ENCODE measurements around the gene ZNF442. TPM values are rescaled to one million over a fixed set of nuclear protein-coding genes. Genes with fewer than 3 reads are reported as not detected.

The ZNF442 gene
- total RNA-seq (2.3 and 5.1 TPM in 2 replicates), polyA plus RNA-seq (0.81 and 1.2 TPM in 2 replicates), polyA minus RNA-seq (ENCODE audit: low replicate concordance) (0.11 TPM in 1 of 2 replicates, not detected in the other)
- 0.46 and 0.58 TPM in 2 replicates for polyA plus RNA-seq (2012)

DNA sequence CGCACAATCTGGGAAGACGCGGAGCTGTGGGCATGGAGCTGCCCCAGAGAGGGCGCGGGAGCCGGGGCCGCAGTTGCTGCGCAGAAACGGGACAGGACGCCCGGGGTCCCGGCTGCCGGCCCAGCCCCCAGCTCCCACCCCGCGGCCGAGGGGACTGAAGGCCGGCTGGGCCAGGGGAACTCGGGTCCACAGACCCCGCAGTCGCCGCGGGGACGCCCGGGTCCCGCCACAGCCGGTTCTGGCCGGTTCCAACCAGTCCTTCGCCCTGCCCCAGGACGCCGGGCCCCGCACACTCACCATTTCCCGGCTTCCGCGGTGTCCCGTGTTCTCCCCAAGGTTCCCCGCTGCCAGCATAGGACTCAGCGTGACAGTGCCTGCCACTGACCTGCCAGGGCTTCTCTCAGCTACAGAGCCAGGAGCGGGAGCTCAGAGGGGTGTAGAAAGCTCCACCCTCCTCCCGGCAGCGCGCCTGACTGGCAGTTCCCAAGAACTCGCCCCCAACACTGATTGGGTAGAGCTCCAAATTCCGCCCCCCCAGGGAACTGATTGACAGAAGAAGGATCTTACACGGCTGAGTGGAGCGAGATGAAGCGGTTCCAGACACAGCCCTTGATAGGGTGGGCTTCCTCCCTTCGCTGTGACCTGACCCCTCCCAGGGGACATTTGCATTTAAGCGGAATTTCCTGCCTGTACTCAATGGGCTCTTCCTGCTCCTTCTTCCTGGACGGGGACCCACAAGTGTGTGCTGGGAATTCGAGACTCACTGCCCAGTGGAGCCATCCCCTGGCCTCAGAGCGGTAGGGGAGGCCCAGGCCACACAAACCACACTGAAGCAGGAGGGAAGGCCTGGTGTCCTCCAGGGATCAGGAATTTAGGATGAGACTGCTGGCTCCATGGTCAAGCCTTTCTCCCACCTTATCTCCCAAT lies at the start of gene ZNF442:
TSS of gene ZNF442 (minus strand) at position 448 of the 927 bp plus-strand sequence. CDS start 2,052 bp downstream, outside the sequence.
- Histone ChIP-seq H3K9me3 (ENCODE audit: control insufficient read depth, insufficient read depth, low read depth, low read length) (no peaks in the 10 kb centered on the region), H2AFZ (ENCODE audit: low read length) (peak within 1 kb of the TSS; percentile 86), H4K20me1 (ENCODE audit: control insufficient read depth, extremely low read depth, insufficient read depth, low read length) (no peaks in the 10 kb centered on the region), H3K27me3 (ENCODE audit: control insufficient read depth, insufficient read depth, low read length) (no peaks in the 10 kb centered on the region), H3K4me3 (replicated peaks in 1 of 4; ENCODE audit: control extremely low read depth in 1 of 4, insufficient read depth in 1 of 4, low read depth in 3 of 4, low read length in 4 of 4) (peak within 1 kb of the TSS; percentile 46 to 86 (median 65)), H3K27ac (ENCODE audit: insufficient read depth, low read length) (peak within 1 kb of the TSS; percentile 61), H3K79me2 (ENCODE audit: control insufficient read depth, insufficient read depth, low read length) (no peaks in the 10 kb centered on the region), H3K4me2 (ENCODE audit: extremely low read depth, insufficient read depth, low read length) (peak within 1 kb of the TSS; percentile 77), H3K9ac (ENCODE audit: insufficient read depth, low read length) (peak within 1 kb of the TSS; percentile 57), H3K36me3 (ENCODE audit: control insufficient read depth, insufficient read depth, low read length) (no peaks in the 10 kb centered on the region), H3K4me1 (ENCODE audit: control insufficient read depth, extremely low read depth, insufficient read depth, low read length) (no peaks in the 10 kb centered on the region)
- peak; percentile 94 to 95 for DNase-seq (ENCODE audit: low read depth in 2 of 2)
- TF ChIP-seq EZH2 (IDR thresholded peaks at IDR 0.05; ENCODE audit: low read length, missing control alignments) = no peak
- TF ChIP-seq, protein P1, sequence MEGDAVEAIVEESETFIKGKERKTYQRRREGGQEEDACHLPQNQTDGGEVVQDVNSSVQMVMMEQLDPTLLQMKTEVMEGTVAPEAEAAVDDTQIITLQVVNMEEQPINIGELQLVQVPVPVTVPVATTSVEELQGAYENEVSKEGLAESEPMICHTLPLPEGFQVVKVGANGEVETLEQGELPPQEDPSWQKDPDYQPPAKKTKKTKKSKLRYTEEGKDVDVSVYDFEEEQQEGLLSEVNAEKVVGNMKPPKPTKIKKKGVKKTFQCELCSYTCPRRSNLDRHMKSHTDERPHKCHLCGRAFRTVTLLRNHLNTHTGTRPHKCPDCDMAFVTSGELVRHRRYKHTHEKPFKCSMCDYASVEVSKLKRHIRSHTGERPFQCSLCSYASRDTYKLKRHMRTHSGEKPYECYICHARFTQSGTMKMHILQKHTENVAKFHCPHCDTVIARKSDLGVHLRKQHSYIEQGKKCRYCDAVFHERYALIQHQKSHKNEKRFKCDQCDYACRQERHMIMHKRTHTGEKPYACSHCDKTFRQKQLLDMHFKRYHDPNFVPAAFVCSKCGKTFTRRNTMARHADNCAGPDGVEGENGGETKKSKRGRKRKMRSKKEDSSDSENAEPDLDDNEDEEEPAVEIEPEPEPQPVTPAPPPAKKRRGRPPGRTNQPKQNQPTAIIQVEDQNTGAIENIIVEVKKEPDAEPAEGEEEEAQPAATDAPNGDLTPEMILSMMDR (conservative IDR thresholded peaks at IDR 0.05 in 1 of 2, IDR thresholded peaks at IDR 0.05 in 1 of 2; ENCODE audit: low read depth in 1 of 2, low read length in 2 of 2) = peak; percentile 76 to 88

DNA sequence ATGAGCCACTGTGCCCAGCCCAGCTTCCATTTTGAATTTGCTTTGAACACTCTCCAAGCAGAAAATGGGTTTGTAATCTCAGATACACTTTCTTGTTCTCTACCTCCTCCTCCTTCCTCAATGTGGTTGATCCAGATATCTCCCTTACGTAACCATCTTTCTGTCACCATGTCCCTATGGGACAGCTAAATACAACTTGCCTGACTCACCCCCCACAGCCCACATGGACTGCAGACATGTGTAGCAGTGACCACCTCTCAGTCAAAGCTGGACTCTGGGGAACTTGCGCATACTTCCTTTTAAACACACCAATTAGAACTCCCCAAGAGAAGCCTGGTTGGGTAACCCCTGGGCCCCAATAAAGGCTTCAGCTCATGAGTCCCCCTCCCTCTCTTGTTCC lies 46.4 kb upstream of the ZNF442 start:
- Histone ChIP-seq H3K27ac (ENCODE audit: insufficient read depth, low read length) (no peak overlapping the region), H3K79me2 (ENCODE audit: control insufficient read depth, insufficient read depth, low read length) (no peaks in the 10 kb centered on the region), H2AFZ (ENCODE audit: low read length) (no peak overlapping the region), H4K20me1 (ENCODE audit: control insufficient read depth, extremely low read depth, insufficient read depth, low read length) (no peaks in the 10 kb centered on the region), H3K4me2 (ENCODE audit: extremely low read depth, insufficient read depth, low read length) (no peak overlapping the region), H3K4me1 (ENCODE audit: control insufficient read depth, extremely low read depth, insufficient read depth, low read length) (no peaks in the 10 kb centered on the region), H3K9me3 (ENCODE audit: control insufficient read depth, insufficient read depth, low read depth, low read length) (no peaks in the 10 kb centered on the region), H3K27me3 (ENCODE audit: control insufficient read depth, insufficient read depth, low read length) (no peaks in the 10 kb centered on the region), H3K36me3 (ENCODE audit: control insufficient read depth, insufficient read depth, low read length) (no peaks in the 10 kb centered on the region), H3K4me3 (replicated peaks in 1 of 4; ENCODE audit: control extremely low read depth in 1 of 4, insufficient read depth in 1 of 4, low read depth in 3 of 4, low read length in 4 of 4) (no peak overlapping the region), H3K9ac (ENCODE audit: insufficient read depth, low read length) (no peak overlapping the region)
- TF ChIP-seq EZH2 (IDR thresholded peaks at IDR 0.05; ENCODE audit: low read length, missing control alignments) = no peak
- TF ChIP-seq, protein P1 (conservative IDR thresholded peaks at IDR 0.05 in 1 of 2, IDR thresholded peaks at IDR 0.05 in 1 of 2; ENCODE audit: low read depth in 1 of 2, low read length in 2 of 2) = no peak
- DNase-seq (ENCODE audit: low read depth in 2 of 2) = no peak

Measured in fibroblast of lung (primary cell).